GM12878 (cell line): ENCODE measurements around the gene ANKRD23. TPM values are rescaled to one million over a fixed set of nuclear protein-coding genes. Genes with fewer than 3 reads are reported as not detected.
A peak's percentile ranks its signal among the peaks of the same experiment; 100 is the strongest.

Experiments used
- ATAC-seq: fragments of 200-7000 bp; cut with Tn5 transposase; 3 replicates; pipeline ENCODE4 v1.9.1; 2020; ENCODE audit warnings: mild to moderate bottlenecking, moderate library complexity
- BruUV-seq: library from RNA; stranded (reverse); fragments of 400-500 nt; replicated peaks from 2 replicates; lab custom pipeline; 2021; lab: Mats Ljungman, UMichigan
- CTCF ChIA-PET: fragments of 300-600 bp; sonication (Branson Sonifier 250); formaldehyde crosslinking; extraction: SDS; loops from one replicate; lab custom pipeline; 2021; ENCODE audit warnings: inconsistent platforms; lab: Yijun Ruan, JAX
- POLR2A ChIA-PET: fragments of 350-600 bp; formaldehyde crosslinking; extraction: SDS; loops from one replicate; lab custom pipeline; 2021; ENCODE audit warnings: inconsistent platforms; lab: Charles Lee
- RAD21 ChIA-PET: fragments of 300-600 bp; sonication (Branson Sonifier 250); formaldehyde crosslinking; loops from one replicate; lab custom pipeline; 2023; ENCODE audit warnings: antibody characterized with exemption; ENCODE audit not compliant: unreplicated experiment; lab: Charles Lee
- SMC1A ChIA-PET: fragments of 300-600 bp; sonication (Branson Sonifier 250); formaldehyde crosslinking; loops from one replicate; lab custom pipeline; 2023; ENCODE audit not compliant: unreplicated experiment, uncharacterized antibody; lab: Charles Lee
- DNase-seq: peaks from one replicate; pipeline ENCODE4 v3.0.0-alpha.2; 2011; ENCODE audit warnings: low read depth, low spot score
- FAIRE-seq: peaks from 3 replicates; lab custom pipeline; 2011; peaks lifted over from hg19 to GRCh38; lab: Jason Lieb, UNC
- H2AFZ ChIP-seq: 2 replicates; pipeline ENCODE4 v1.6.0; 2011; ENCODE audit warnings: low read depth, low read length, control low read depth; ENCODE audit not compliant: control insufficient read depth
- H3K27ac ChIP-seq: 2 replicates; pipeline ENCODE4 v1.5.1; 2011; ENCODE audit warnings: control low read depth; ENCODE audit not compliant: control insufficient read depth, insufficient read depth
- H3K27me3 ChIP-seq, 2 experiments: replicated peaks in 1 of 2; 2 replicates each; pipeline versions ENCODE4 v1.6.0 to v1.6.1; 2011; ENCODE audit warnings: low read length in 1 of 2; ENCODE audit not compliant: control insufficient read depth in 2 of 2, insufficient read depth in 2 of 2
- H3K36me3 ChIP-seq, 2 experiments: 2 replicates each; pipeline ENCODE4 v1.5.1; 2011; ENCODE audit warnings: low read length in 1 of 2; ENCODE audit not compliant: control insufficient read depth in 2 of 2, insufficient read depth in 2 of 2
- H3K4me1 ChIP-seq: 2 replicates; pipeline ENCODE4 v1.6.1; 2011; ENCODE audit warnings: mild to moderate bottlenecking, low read length, moderate library complexity, mixed read lengths; ENCODE audit not compliant: control insufficient read depth, insufficient read depth
- H3K4me2 ChIP-seq: 2 replicates; pipeline ENCODE4 v1.6.0; 2011; ENCODE audit warnings: control low read depth; ENCODE audit not compliant: control insufficient read depth, insufficient read depth
- H3K4me3 ChIP-seq: fragments of 200-600 bp; sonication (generic); 2 replicates; pipeline ENCODE4 v1.5.1; 2016
- H3K79me2 ChIP-seq: 2 replicates; pipeline ENCODE4 v1.6.0; 2011; ENCODE audit warnings: low read length; ENCODE audit not compliant: control insufficient read depth, insufficient read depth
- H3K9ac ChIP-seq: 2 replicates; pipeline ENCODE4 v1.8.0; 2011; ENCODE audit warnings: low read length, control low read depth, mixed read lengths; ENCODE audit not compliant: control insufficient read depth, insufficient read depth
- H3K9me3 ChIP-seq: replicated peaks from 3 replicates; pipeline ENCODE4 v1.5.1; 2011; ENCODE audit warnings: mild to moderate bottlenecking, low read length; ENCODE audit not compliant: control insufficient read depth, insufficient read depth
- H4K20me1 ChIP-seq: 2 replicates; pipeline ENCODE4 v1.6.0; 2011; ENCODE audit not compliant: control insufficient read depth, insufficient read depth
- BACH1 ChIP-seq: fragments of 450-650 bp; IDR thresholded peaks from 2 replicates; pipeline ENCODE4 v1.6.1; 2017; ENCODE audit warnings: mild to moderate bottlenecking, borderline replicate concordance
- CHD2 ChIP-seq: IDR thresholded peaks from 2 replicates; pipeline ENCODE4 v1.6.1; 2011; ENCODE audit warnings: low read depth, low read length, improper control_type of control experiment, borderline replicate concordance
- ETV6 ChIP-seq, 2 experiments: fragments of 450-650 bp in 1 of 2; IDR thresholded peaks in 1 of 2; conservative IDR thresholded peaks in 1 of 2; 2 replicates each; pipeline ENCODE4 v1.6.1; 2014; ENCODE audit warnings: antibody characterized with exemption in 1 of 2, borderline replicate concordance in 1 of 2, low read depth in 1 of 2, mild to moderate bottlenecking in 1 of 2, moderate library complexity in 1 of 2
- JUNB ChIP-seq: IDR thresholded peaks from 2 replicates; pipeline ENCODE4 v1.6.1; 2016; ENCODE audit warnings: antibody characterized with exemption, mild to moderate bottlenecking
- POU2F2 ChIP-seq: IDR thresholded peaks from 3 replicates; pipeline ENCODE4 v1.6.1; 2011; ENCODE audit warnings: low read depth, mild to moderate bottlenecking, low read length, borderline replicate concordance
- RUNX3 ChIP-seq: IDR thresholded peaks from 2 replicates; pipeline ENCODE4 v1.6.1; 2012; ENCODE audit warnings: low read length, inconsistent platforms
- STAT1 ChIP-seq: fragments of 450-650 bp; conservative IDR thresholded peaks from 2 replicates; pipeline ENCODE4 v1.6.1; 2014; ENCODE audit warnings: antibody characterized with exemption, mild to moderate bottlenecking
- YBX1 ChIP-seq: fragments of 450-650 bp; IDR thresholded peaks from 2 replicates; pipeline ENCODE4 v1.6.1; 2016; ENCODE audit warnings: antibody characterized with exemption
- ZBED1 ChIP-seq: IDR thresholded peaks from 2 replicates; pipeline ENCODE4 v1.6.1; 2016; ENCODE audit warnings: borderline replicate concordance
- WGBS: methylation state at CpG from one replicate; pipeline ENCODE4 v1.1.6; 2016; ENCODE audit warnings: low lambda C conversion rate; ENCODE audit not compliant: insufficient replicate concordance, insufficient coverage; ENCODE audit errors: missing lambda C conversion rate; 5-methylcytosine and 5-hydroxymethylcytosine counted together
- in situ Hi-C: fragments of 300-500 bp; cut with MboI; formaldehyde crosslinking; loops from 9 replicates; pipeline ENCODE4 v1.14.3; 2018; ENCODE audit warnings: mixed read lengths
- intact Hi-C: fragments of 100-400 bp; cut with micrococcal nuclease; formaldehyde crosslinking; loops from one replicate; pipeline ENCODE4 v1.14.2; 2022; ENCODE audit not compliant: unreplicated experiment
- polyA plus RNA-seq, 11 experiments: library from polyadenylated mRNA; depleted of rRNA in 4 of 11; unstranded in 6 of 11; stranded (reverse) in 5 of 11; fragments of >200 nt; fragmentation: Nextera tagmentation in 4 of 11; fragmentation: Illumina TruSeq in 1 of 11; extraction: Ambion mirVana in 4 of 11; extraction: Trizol in 1 of 11; gene quantifications; 1 replicate in 1 of 11; 2 replicates in 10 of 11; pipeline versions ENCODE4 v1.2.1 to v1.2.3, GENCODE V29; 2011 to 2016; ENCODE audit warnings: inconsistent platforms in 2 of 11, missing spikeins in 2 of 11, low read depth in 1 of 11
- total RNA-seq, 4 experiments: library from RNA; depleted of rRNA in 3 of 4; stranded (reverse); fragments of >200 nt in 3 of 4; fragmentation: Illumina TruSeq in 1 of 4; extraction: Trizol in 1 of 4; gene quantifications; 2 replicates each; pipeline versions ENCODE4 v1.2.1 to v1.2.3, GENCODE V29; 2013 to 2021

Gene ANKRD23
- total and polyA plus RNA-seq, 10 of the 15 experiments (the other 5 are each of a cell fraction or from before 2014, with no cell fraction given): 0.34 to 5.3 (median 2.7) TPM

DNA sequence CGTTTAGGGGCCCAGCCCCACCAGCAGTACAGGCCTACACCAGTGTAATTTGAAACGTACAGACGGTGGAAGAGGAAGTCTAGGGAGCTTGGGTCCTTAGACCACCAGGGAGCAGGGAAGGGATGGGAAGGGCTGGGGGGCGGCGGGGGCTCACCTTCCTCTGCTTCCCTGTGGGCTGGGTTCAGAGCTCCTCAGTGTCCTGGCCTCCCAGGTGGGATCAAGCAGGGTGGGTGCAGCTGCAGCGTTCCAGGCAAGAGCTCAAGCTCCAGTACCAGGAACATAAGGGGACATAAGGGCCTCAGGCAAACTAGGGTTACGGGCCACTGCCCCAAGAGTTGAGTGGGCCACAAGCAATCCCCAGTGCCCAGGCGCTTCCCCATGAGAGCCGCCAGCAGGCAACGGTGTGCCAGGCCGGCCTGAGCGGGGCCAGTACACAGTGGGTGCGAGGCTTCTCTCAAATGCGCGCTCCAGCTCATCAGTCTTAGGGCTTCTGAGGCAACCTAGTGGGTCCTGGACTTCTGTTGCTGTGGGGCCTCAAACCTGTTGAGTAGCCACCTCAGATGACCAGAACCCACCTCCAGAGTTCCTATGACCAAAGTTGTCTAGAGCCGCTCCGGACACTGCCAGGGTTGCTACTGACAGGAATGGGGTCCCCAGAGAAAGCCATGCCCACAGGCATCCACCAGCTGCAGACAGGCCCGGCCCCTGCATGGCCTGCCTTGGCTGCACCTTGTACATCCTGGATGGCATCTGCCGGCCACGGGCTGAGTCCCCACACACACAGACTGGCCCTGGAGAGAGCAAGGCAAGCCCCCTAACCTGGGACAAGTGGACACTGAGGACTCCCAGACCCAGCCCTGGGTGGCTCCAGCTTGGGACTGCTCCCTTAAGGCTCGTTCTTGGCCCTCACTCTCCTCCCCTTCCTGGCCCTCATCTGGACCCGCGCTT, 5.2 kb downstream of the ANKRD23 start:
- Histone ChIP-seq H3K27ac (no peak overlapping the region; the same call in 1 of the 2 replicates), H3K27me3 (no peaks in the 10 kb centered on the region)
- CTCF ChIA-PET: interaction anchor here (1.8 kb wide), 1 partner anchor 19 kb away, joined by 6 read pairs; the partner anchor contains the start of gene ANKRD39
- intact Hi-C loops: no loop called here
- WGBS: 81% methylated on average over 21 of the region's 23 CpGs
- TF ChIP-seq RUNX3: no peak
- TF ChIP-seq CHD2: no peak
- TF ChIP-seq ETV6 (conservative IDR thresholded peaks at IDR 0.05 in 1 of 2, IDR thresholded peaks at IDR 0.05 in 1 of 2; ENCODE audit: borderline replicate concordance in 1 of 2, low read depth in 1 of 2): no peak
- TF ChIP-seq STAT1: no peak
- no peak for TF ChIP-seq POU2F2
- no peak for TF ChIP-seq ZBED1
- TF ChIP-seq JUNB: no peak
- TF ChIP-seq YBX1: no peak
- no peak for TF ChIP-seq BACH1
- TF ChIP-seq, all 136 proteins: peak for 0
- Histone ChIP-seq H4K20me1 (no peaks in the 10 kb centered on the region), H2AFZ (peak overlapping the region; percentile 57), H3K36me3 (peaks cover 0 to 4% of the 10 kb centered on the region in 2 experiments; a peak in 2 of 4 replicates), H3K9ac (no peak overlapping the region), H3K4me3 (no peak overlapping the region), H3K4me2 (no peak overlapping the region; the same call in 1 of the 2 replicates), H3K79me2 (no peaks in the 10 kb centered on the region), H3K4me1 (peaks cover 9% of the 10 kb centered on the region), H3K9me3 (no peaks in the 10 kb centered on the region)
- SMC1A ChIA-PET: no interaction called here
- DNase-seq: no peak
- RAD21 ChIA-PET: interaction anchor here (1.7 kb wide), 1 partner anchor 19 kb away, joined by 8 read pairs; the partner anchor contains the start of gene ANKRD39
- BruUV-seq: no TSS peak
- FAIRE-seq: no peak
- in situ Hi-C loops: no loop called here
- no peak; the same call in 2 of the 3 replicates for ATAC-seq
- POLR2A ChIA-PET: interaction anchor here (0.5 to 0.6 kb wide), 4 partner anchors 14 to 74 kb away, joined by 3 to 5 read pairs (median 4); no protein-coding TSS in a partner anchor
